HG02938 (cell line): Measurements from ENCODE around the gene ITPK1.

Source experiments
- ATAC-seq: cut with Tn5 transposase; IDR thresholded peaks from one replicate; pipeline ENCODE4 v1.9.1; 2021; ENCODE audit warnings: mild to moderate bottlenecking, moderate library complexity; ENCODE audit not compliant: unreplicated experiment

Gene ITPK1

GRCh38 chr14:92942576-92942975 lies 173.1 kb downstream of the ITPK1 start:
- ATAC-seq: no peak

GRCh38 chr14:92942136-92942535 lies 173.6 kb downstream of the ITPK1 start:
- ATAC-seq: no peak

- ATAC-seq: no peak
Observed at GRCh38 chr14:92941531-92941930, 174.2 kb downstream of the ITPK1 start.

- no peak for ATAC-seq
Observed at GRCh38 chr14:92940543-92940942, 175.2 kb downstream of the ITPK1 start.

- no peak for ATAC-seq
Observed at GRCh38 chr14:92939699-92940098, 176.0 kb downstream of the ITPK1 start.

- ATAC-seq: no peak
Observed at GRCh38 chr14:92938890-92939671, 176.6 kb downstream of the ITPK1 start.

GRCh38 chr14:92938235-92938875 lies 177.4 kb downstream of the ITPK1 start:
- no peak for ATAC-seq

- ATAC-seq: no peak
Observed at GRCh38 chr14:92937051-92937937, 178.4 kb downstream of the ITPK1 start.

GRCh38 chr14:92936085-92936484 lies 179.6 kb downstream of the ITPK1 start:
- no peak for ATAC-seq

- no peak for ATAC-seq
Observed at GRCh38 chr14:92935446-92935845, 180.3 kb downstream of the ITPK1 start.

- ATAC-seq: no peak
Observed at GRCh38 chr14:92934196-92935085, 181.3 kb downstream of the ITPK1 start.

- no peak for ATAC-seq
Observed at GRCh38 chr14:92933481-92933880, 182.2 kb downstream of the ITPK1 start.

GRCh38 chr14:92932448-92933395 lies 183.0 kb downstream of the ITPK1 start:
- no peak for ATAC-seq

GRCh38 chr14:92931681-92932447 lies 183.9 kb downstream of the ITPK1 start:
- ATAC-seq: no peak

GRCh38 chr14:92930737-92931602 lies 184.8 kb downstream of the ITPK1 start:
- no peak for ATAC-seq

- ATAC-seq: no peak
Observed at GRCh38 chr14:92929689-92930608, 185.8 kb downstream of the ITPK1 start.
